T1000 (cell line): ENCODE results near the gene SAMD10.
"Not testable (repeated sequence)": the region's sequence is repeated elsewhere in the genome, so short reads cannot be mapped to it uniquely, and the experiment has no call there.

ENCODE experiments used
- DNase-seq: peaks from one replicate; lab custom pipeline; 2025; ENCODE audit warnings: mixed read lengths; lab: John Stamatoyannopoulos, UW

The SAMD10 gene

DNA sequence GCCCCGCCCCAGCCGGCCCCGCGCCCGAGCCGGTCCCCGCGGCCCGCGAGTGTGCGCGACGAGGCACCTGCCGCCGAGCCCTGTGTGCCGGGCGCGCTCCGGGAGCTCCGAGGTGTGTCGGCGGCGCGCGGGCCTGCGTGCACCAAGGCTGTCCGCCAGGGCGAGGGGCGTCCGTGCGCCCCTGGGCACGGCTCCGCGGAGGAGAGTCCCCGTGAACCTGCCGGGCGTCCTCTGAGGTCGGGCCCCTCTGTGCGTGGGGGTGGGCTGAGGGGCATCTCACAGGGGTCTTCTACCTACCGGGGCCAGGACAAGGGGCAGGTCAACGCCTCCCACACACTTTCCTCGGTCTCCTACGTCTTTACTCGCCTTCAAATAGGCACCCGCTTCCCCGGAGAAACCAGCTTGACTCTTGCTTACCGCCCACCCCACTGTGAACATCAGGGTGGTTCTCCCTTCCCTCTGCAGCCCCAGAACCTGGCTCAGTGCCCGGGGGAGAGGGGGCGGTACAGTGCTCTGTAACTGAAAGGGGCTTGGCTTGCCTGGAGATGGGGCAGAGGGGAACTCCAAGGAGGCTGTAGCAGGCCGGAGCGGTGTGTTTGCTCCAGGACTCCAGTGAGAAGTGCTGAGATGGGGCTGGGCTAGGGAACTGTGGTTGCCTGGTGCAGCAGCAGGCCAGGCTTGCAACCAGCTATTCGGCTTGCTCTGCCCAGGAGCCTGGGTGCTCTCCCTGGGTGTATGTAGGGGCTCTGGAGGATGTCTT lies at the start of gene SAMD10:
SAMD10 (minus strand) TSS at position 86 of the 760 bp plus-strand sequence. CDS start 175 bp downstream, outside the sequence.
- no peak for DNase-seq

DNA sequence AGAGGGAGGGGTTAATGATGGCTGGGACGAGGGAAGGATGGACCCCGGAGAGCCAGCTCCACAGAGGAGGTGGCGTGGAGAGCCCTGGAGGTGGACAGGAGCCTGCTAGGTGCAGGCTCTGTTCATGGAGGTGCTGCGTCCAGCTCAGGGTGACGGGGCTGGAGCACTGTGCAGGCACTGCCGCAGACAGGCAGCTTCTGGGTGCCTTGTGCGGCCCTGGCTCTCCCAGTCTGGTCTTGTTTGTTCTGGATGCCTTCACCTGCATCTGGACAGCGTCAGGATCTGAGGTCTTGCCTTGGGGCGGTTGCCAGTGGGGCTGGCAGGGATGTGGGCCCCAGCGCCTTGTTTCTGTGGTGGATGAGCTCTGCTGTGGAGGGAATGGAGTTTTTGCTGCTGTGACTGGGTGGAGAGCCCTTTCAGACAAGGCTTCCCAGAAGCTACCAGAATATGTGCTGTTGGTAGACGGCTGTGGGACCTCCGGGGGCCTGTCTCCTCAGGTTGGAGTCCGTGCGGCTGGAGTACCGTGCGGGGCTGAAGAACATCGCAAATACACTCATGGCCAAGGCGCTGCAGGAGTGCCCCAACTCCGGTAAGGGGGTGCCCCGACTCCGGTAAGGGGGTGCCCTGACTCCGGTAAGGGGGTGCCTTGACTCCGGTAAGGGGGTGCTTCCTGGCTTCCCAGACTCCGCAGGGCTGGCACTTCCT lies 48.7 kb upstream of the SAMD10 start:
- DNase-seq = no peak

DNA sequence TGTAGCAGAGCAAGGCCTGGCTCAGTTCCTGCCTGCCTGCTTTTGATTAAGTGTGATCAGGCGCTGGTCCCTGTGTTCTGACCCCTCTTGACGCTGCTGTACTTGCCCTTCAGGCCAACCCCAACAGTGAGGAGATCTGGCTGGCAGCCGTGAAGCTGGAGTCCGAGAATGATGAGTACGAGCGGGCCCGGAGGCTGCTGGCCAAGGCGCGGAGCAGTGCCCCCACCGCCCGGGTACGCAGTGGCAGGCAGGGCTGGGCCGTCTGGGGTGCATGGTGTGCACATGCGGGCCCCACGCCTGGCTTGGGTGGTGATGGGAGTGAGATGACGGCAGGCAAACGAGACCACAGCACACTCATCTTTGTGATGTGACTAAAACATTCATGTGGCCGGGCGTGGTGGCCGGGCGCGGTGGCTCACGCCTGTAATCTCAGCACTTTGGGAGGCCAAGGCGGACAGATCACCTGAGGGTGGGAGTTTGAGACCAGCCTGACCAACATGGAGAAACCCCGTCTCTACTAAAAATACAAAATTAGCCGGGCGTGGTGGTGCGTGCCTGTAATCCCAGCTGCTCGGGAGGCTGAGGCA lies 46.5 kb upstream of the SAMD10 start:
- DNase-seq = no peak

DNA sequence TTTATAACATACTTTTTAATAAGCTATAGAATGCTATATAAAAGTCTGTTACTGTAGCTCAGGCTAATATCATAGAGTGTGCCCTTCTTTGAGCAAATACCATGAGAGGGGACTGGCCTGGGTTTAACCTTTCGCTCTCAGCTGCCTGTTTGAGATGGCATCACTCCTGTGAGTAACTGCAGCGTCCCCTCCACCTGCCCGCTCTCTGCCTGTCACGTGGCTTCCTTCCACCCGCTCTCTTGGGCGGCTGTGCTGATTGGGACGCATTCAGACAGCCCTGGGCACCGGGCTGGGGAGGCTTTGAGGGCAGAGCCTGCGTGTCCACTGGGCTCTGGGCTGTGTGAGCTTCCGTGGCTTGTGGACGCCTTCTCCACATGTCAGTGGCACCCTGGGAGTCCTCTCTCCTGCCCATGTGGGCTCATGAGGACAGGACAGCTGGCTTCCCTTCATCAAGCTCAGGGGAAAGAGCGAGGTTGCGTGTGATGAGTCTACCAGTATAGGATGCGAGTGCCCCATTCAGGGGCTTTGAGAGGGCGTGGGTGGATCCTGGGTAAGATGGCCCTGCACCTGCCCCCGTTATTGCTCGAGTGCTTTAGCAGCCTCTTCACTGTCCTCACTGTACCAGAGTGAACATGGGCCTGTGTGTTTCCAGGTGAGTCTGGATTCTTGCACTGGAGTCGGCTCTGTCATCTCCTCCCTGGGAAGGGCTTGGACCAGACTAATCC lies 45.8 kb upstream of the SAMD10 start:
- DNase-seq = no peak

DNA sequence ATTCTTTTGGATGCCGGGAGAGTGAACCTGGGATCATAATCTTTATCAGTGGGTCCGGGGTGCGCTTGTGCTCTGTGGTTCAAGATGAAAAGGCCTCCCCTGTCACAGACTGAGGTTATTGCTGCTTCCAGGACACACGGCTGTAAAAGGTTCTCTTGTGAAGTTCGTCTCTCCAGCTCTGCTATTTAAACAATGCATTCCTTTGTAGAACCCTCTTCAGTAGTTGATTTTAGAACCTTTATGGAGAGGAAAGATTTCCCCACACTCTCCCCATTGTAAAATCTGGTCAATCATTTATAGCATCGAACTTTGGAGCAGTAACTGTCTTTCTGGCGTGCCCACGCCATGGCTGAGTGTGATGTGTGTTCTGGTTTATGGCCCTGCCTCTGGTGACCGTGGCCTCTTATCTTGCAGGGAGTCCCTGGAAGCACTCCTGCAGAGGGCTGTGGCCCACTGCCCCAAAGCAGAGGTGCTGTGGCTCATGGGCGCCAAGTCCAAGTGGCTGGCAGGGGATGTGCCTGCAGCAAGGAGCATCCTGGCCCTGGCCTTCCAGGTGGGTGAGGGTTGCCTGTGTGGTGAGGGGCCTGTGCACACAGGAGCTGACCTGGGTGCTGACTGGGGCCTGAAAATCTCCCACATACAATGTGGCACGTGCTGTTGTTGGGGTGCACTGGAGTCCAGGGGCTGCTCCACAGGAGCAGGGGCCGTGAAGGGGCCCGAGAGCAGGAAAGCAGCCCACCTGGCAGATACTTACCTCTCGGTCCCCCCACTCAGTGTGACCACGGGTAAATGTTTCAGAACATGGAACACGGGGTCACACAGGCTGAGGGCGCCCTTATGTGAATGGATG lies 44.9 kb upstream of the SAMD10 start:
- DNase-seq = no peak

DNA sequence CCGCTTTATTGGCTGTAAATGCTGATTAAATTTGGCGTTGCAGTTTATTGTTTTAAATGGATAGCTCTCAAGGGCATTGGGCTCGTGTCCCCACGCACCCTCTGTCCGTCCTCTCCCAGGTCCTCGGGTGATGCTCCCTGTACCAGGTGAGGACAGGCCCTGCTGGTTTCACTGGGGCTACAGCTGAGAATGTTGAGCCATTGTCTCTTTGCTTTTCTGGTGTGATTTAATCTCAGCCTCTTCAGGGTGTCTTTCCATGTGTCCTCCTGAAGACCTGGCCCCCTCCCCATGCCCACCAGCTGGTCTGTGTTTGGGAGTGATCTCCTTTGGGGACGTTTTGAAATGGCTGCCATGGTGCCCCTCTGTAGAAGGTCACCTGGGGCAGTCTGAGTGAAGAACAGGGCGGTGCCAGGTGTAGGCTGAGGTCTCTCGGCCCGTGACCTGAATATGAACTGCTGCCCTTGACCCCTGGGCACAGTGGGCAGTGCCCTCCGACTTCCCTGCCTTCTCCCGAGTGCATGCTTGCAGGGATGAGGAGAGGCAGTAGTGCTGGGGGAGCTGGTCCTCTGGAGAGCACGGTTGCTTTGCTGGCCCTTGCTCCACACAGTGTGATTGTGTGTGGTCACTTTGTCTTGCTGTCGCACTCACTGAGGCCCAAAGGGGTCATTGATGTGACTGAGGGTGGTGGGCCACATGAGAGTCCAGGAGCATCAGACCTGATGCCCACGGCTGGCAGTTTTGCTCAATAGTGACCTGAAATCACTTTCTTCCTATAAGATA lies 44.1 kb upstream of the SAMD10 start:
- no peak for DNase-seq

DNA sequence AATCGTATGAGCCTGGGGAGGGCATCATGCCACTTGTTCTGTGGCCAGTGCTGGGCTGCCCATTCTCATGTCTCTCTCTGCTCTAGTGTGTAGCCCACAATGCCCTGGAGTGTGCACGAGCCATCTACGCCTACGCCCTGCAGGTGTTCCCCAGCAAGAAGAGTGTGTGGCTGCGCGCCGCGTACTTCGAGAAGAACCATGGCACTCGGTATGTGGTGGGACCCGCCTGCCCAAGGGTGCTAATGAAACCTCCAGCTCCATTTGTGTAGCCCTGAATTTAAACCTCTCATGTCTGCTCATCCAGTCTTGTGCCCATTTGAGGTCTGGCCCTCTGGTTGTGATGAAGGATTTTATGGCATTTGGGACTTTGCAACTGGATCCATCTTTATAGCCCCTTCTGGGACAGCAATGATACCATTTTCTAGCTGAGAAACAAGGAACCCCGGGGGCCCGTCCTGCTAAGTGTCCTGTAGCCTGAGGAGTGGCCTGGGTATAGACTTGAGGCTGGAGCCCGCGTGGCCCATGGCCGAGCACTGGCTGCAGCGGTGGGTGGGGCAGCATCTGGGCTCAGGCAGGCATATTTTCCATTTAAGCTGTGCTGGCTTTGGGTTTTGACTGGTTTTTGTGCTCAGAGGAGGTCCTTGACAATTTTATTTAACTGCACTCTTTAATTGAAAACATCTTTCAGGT lies 43.4 kb upstream of the SAMD10 start:
- DNase-seq = no peak

DNA sequence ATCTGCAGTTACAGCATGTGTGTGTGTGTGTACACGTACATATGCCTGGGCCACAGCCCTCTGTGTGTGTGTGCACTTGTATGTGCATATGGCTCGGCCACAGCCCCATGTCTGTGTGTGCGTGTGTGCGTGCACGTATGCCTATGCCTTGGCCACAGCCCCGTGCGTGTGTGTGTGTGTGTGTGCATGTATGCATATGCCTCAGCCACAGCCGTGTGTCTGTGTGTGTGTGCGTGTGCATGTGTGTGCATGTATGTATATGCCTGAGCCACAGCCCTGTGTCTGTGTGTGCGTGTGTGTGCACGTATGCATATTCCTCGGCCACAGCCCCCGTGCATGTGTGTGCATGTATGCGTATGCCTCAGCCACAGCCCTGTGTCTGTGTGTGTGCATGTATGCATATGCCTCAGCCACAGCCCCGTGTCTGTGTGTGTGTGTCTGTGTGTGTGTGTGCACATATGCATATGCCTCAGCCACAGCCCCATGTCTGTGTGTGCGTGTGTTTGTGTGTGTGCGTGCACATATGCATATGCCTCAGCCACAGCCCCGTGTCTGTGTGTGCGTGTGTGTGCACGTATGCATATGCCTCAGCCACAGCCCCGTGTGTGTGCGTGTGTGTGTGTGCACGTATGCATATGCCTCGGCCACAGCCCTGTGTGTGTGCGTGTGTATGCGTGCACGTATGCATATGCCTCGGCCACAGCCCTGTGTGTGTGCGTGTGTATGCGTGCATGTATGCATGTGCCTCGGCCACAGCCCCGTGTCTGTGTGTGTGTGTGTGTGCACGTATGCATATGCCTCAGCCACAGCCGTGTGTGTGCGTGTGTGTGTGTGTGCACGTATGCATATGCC lies 41.9 kb upstream of the SAMD10 start:
- no peak for DNase-seq

DNA sequence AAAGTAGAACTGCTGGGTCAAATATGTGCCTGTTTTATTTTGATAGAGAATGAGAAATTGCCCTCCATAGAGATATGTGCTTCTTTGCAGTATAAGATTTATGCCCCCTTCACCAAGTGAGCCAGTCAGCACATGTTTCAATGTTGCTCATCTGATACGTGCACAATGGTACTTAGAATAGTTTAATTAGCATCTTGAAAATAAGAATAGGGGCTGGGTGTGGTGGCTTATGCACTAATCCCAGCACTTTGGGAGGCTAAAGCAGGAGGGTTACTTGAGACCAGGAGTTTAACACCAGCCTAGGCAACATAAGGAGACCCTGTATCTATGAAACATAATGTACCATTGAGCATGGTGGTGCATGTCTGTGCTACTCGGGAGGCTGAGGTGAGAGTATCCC lies 36.2 kb upstream of the SAMD10 start:
- DNase-seq = no peak

DNA sequence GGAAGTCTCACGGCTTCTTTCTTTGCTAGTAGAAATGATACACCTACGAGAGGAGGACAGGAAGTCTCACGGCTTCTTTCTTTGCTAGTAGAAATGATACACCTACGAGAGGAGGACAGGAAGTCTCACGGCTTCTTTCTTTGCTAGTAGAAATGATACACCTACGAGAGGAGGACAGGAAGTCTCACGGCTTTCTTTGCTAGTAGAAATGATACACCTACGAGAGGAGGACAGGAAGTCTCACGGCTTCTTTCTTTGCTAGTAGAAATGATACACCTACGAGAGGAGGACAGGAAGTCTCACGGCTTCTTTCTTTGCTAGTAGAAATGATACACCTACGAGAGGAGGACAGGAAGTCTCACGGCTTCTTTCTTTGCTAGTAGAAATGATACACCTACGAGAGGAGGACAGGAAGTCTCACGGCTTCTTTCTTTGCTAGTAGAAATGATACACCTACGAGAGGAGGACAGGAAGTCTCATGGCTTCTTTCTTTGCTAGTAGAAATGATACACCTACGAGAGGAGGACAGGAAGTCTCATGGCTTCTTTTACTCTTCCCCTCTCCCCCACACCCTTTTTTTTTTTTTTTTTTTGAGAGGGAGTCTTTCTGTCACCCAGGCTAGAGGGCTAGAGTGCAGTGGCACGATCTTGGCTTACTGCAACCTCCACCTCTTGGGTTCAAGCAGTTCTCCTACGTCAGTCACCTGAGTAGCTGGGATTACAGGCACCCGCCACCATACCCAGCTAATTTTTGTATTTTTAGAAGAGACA lies 33.1 kb upstream of the SAMD10 start:
- not testable (repeated sequence) for DNase-seq

DNA sequence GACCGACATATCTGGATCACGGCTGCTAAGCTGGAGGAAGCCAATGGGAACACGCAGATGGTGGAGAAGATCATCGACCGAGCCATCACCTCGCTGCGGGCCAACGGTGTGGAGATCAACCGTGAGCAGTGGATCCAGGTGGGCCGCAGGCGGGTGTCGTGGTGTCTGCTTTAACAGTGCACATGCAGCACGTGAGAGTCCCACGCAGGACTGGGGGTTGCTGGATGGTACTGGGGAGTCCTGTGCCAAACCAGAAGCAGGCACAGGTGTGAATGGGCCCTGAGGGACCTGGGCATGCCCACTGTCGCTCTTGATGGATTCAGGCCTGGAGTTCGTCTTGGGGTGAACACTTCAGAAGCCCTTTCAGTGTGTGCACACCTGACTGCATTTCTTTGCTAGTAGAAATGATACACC lies 31.9 kb upstream of the SAMD10 start:
- no peak for DNase-seq

DNA sequence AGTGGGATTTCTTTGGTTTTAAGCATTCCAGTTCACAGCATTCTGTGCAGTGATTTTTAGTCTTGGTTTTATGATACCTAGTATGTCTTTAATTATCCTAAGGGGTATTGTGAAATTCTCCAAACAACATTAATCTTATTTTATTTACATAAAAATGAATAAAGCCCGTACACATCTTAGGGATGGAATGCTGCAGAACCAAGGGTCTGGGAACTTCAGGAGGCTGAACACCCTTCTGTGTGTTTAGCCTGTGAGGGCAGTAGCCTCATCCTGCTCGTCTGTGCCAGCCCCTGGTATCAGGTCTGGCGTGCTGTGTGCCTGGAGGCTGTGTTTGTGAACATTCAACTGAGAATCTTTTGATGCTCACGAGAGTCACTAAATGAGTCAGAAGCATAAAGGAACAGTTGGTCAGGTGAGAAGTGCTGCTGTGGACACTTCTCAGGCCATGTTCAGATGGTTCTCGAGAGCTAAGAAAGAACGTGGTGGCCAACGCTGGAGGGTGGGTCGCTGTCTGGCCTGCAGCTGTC lies 31.3 kb upstream of the SAMD10 start:
- DNase-seq = no peak

DNA sequence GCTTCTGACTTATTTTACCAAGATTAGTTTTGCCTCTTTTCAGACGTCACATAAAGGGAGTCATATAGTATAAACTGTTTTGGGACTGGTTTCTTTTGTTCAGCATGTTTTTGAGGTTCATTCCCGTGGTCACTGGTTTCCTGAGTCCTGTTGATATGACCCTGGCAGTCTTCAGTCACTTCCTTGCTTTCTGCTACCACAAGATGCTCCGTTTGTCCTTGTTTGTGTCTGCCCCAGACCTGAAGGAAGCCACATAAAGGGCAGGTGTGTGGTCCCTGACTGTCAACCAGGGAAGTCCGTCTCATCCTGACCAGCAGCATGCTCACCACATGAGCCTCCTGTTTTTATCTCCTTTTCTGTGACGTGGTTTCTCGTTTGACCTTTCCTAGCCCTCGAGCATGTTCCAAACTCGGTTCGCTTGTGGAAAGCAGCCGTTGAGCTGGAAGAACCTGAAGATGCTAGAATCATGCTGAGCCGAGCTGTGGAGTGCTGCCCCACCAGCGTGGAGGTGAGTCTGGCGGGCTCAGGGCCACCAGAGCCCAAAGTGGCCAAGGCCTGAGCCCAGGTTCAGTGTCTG lies 30.5 kb upstream of the SAMD10 start:
- no peak for DNase-seq

DNA sequence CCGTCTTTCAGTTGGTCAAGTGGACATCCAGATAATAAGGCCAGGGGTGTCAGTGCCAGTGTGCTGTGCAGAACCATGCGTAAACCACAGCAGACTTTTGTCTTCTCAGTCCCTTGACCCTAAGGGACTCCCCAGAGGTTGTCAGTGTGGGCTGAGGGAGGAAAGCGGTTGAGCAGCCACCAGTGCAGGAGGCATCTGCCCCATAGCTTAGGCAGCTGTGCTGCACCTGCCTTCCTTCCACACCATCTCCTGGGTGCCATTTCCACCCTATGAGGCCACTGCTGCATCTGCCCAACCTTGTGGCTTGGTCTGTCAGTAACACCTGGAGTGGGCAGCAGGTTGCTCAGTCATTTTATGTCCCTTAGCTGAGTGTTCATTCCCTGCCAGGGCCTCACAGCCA lies 27.5 kb upstream of the SAMD10 start:
- DNase-seq = no peak

DNA sequence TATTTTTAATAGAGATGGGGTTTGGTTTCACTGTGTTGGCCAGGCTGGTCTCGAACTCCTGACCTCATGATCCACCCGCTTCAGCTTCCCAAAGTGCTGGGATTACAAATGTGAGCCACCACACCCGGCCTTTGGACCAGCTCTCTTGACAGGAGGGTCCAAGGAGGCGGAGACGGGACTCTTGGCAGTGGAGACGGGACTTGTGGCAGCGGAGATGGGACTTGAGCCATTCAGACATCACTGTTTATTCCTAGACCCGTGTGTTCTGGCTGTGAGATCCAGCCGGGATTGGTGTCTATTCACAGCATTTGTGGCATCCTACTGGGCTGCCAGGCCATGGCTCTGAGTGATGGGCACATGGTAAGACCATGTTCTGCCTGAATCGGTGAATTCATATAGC lies 27.0 kb upstream of the SAMD10 start:
- no peak for DNase-seq

DNA sequence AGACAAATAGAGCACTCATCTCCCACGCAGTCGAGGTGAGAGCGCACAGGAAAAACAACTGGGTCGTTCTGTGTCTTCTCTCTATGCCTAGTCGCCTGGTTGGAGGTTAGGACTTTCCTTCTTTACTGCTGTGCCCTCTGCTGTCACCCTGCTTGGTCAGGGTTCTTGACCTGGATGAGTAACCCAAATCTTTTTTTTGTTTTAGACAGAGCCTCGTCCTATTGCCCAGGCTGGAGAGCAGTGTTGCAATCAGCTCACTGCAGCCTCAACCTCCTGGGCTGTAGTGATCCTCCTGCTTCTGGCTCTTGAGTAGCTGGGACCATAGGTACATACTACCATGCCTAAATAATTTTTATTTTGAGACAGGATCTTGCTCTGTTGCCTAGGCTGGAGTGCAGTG lies 26.0 kb upstream of the SAMD10 start:
- no peak for DNase-seq

DNA sequence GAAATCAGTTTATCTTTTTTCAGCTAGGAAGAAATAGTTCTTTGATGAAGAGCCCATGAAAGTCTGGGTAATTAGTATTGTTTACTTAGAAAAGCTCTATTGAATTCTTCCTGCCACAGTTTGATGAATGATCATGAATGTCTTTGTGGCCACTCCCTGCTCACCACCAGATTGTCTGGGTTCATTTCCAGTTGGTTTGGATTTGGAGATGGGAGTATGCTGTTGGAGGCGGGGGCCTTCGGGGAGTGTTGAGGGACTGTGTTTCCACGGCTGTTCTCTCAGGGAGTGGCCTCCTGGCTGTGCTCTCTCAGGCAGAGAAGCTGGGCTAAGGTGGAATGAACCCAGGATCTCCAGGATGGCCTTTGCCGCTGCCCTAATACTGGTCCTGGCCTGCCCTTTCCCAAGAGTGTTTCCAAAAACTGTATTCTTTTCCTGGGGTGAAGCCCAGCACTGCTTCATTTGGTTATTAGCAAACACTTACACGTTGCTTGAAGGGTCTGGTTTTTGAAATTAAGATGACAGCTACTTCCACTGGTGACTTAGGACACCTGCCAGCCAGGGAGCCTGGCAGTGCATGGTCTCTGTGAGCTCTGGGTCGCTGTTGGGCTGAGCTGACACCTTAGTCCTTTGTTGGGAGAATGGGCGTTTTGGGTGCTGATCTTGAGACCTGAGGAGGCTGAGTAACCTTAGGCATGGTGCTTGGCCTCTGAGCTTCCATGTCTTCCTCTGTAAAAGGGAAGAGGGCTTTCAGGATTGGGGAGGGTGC lies 24.7 kb upstream of the SAMD10 start:
- no peak for DNase-seq
